Measurements from ENCODE around the gene CLEC19A. TPM values are rescaled to one million over a fixed set of nuclear protein-coding genes. Genes with fewer than 3 reads are reported as not detected.

CLEC19A gene
- total RNA-seq, 5 donors from 2014 or later (not counting 1 experiment from before 2014, with no cell fraction given): not detected

DNA sequence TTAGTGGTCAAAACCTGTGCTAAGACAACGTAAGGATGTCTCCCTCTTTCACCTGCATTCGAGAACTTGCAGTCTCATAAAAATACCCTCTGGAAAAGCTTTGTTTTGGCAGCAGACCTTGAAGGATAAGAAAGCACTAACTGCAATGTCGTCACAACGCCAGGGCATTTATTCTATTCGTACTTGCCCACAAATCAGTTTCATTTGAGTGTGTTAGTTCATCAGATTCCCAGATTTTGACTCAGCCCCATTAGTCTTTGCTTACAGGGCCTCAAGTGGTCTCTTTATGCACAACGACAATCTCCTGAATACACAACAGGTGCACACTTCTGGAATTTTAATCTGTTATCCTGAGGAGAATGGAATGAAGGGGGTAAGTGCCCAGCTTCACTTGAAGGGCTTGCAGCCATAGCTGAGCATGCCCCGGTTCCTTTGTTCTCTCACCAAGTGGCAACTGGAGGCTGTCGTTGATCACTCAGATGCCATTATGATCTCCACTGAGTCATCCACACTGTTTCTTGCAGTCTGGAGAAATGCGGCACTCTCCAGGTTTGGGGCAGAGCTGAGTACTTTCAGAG lies 58.8 kb downstream of the CLEC19A start:
- Mint-ChIP-seq H3K36me3 (no peaks in the 10 kb centered on the region), H3K27me3 (peaks cover 18 to 20% of the 10 kb centered on the region in 2 donors), H3K27ac (no peak overlapping the region), H3K9me3 (peaks cover 2 to 4% (median 3%) of the 10 kb centered on the region in 3 donors), H3K4me1 (no peaks in the 10 kb centered on the region), H3K4me3 (no peak overlapping the region)
- ChIA-PET CTCF (no interaction called here), POLR2A (no interaction called here)
- Histone ChIP-seq H3K27me3 (replicated peaks in 1 of 2; ENCODE audit: control insufficient read depth in 2 of 2, extremely low read depth in 1 of 2, insufficient read depth in 2 of 2, low read length in 1 of 2) (peaks cover 0 to 10% of the 10 kb centered on the region in 2 experiments), H3K27ac (ENCODE audit: low read length) (no peak overlapping the region), H3K9me3 (no peaks in the 10 kb centered on the region), H3K4me1 (ENCODE audit: control insufficient read depth in 1 of 2, extremely low read depth in 1 of 2, insufficient read depth in 2 of 2, low read length in 2 of 2) (no peaks in the 10 kb centered on the region), H3K36me3 (ENCODE audit: control insufficient read depth in 2 of 2, extremely low read depth in 1 of 2, insufficient read depth in 1 of 2, low read length in 1 of 2) (no peaks in the 10 kb centered on the region), H3K4me3 (ENCODE audit: control insufficient read depth in 1 of 2, extremely low read depth in 1 of 2, low read length in 1 of 2) (no peak overlapping the region)
- 67% methylated on average over 2 of the region's 9 CpGs for WGBS (ENCODE audit: insufficient coverage)
- DNase-seq (no peak), ATAC-seq (replicated peaks in 1 of 4) (no peak)

DNA sequence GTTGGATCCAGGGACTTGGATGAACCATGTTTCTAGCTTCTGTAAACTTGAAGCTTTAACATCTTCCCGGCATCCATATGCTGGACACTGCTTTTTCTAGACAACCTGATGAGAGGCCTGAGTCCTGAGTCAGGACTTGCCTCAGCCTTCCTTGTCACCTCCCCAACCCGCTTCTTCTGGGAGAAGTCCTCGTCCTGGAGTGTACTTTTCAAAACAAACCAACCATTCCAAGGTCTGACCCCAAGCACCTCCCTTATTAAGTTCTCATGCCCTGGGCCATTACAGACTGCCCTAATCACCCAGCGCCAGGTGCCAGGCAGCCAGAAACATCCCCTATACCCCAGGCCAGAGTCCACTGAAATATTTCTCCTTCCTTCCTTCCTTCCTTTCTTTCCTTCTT lies 59.4 kb downstream of the CLEC19A start:
- H3K4me1 Mint-ChIP-seq: no peaks in the 10 kb centered on the region
- no peak for ATAC-seq (replicated peaks in 1 of 4)
- no peak for DNase-seq
- Histone ChIP-seq H3K9me3 (no peaks in the 10 kb centered on the region), H3K4me3 (ENCODE audit: control insufficient read depth in 1 of 2, extremely low read depth in 1 of 2, low read length in 1 of 2) (no peak overlapping the region), H3K27ac (ENCODE audit: low read length) (no peak overlapping the region), H3K4me1 (ENCODE audit: control insufficient read depth in 1 of 2, extremely low read depth in 1 of 2, insufficient read depth in 2 of 2, low read length in 2 of 2) (no peaks in the 10 kb centered on the region), H3K36me3 (ENCODE audit: control insufficient read depth in 2 of 2, extremely low read depth in 1 of 2, insufficient read depth in 1 of 2, low read length in 1 of 2) (no peaks in the 10 kb centered on the region), H3K27me3 (replicated peaks in 1 of 2; ENCODE audit: control insufficient read depth in 2 of 2, extremely low read depth in 1 of 2, insufficient read depth in 2 of 2, low read length in 1 of 2) (peaks cover 0 to 10% of the 10 kb centered on the region in 2 experiments)
- ChIA-PET CTCF (no interaction called here), POLR2A (no interaction called here)
- H3K4me3 Mint-ChIP-seq: no peak overlapping the region
- no peak overlapping the region for H3K27ac Mint-ChIP-seq
- peaks cover 2 to 4% (median 3%) of the 10 kb centered on the region in 3 donors for H3K9me3 Mint-ChIP-seq
- WGBS (ENCODE audit: insufficient coverage): 82% methylated on average over 3 of the region's 4 CpGs
- no peaks in the 10 kb centered on the region for H3K36me3 Mint-ChIP-seq
- peaks cover 15 to 22% of the 10 kb centered on the region in 2 donors for H3K27me3 Mint-ChIP-seq

DNA sequence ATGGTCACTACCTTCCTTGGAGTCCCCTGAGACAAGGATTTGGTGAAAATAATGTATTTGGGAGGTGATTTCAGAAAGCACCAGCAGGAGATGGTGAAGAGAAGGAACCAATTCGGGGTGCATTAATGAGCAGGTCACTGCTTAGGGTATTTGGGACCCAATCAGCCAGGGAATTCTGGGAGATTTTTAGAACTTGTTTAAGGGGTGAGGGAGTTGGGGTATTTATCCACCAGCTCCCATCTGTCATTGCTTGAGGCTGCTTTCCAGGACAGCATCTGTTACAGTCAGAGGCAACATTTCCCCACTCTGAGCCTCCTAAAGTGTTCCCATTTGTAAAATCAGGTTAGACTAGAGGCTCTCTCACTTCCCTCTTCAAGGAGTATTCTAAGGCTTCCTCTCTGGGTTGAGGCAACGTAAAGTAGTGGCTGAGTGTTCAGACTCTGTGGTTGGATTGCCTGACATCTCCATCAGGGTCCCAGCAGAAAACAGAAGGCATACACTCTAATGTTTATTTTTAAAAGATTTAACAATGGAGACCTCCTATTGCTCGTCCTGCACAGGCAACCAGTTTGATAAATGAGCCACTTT lies 60.9 kb downstream of the CLEC19A start:
- no peaks in the 10 kb centered on the region for H3K4me1 Mint-ChIP-seq

DNA sequence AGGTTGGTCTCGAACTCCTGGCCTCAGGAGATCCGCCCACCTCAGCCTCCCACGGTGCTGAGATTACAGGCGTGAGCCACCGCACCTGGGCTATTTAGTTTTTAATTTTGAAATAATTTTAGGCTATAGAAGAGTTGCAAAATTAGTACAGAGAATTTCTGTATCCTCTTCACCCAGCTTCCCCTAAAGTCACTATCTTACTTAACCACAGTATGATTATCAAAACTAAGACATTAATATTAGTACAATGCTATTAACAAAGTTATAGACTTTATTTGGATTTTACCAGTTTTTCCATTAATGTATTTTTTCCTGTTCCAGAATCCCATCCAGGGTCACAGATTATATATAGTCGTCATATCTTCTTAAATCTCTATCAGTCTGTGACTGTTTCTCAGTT lies 62.6 kb downstream of the CLEC19A start:
- H3K27me3 ChIP-seq (replicated peaks in 1 of 2; ENCODE audit: control insufficient read depth in 2 of 2, extremely low read depth in 1 of 2, insufficient read depth in 2 of 2, low read length in 1 of 2): peaks cover 0 to 10% of the 10 kb centered on the region in 2 experiments
- no peaks in the 10 kb centered on the region for H3K4me1 ChIP-seq (ENCODE audit: control insufficient read depth in 1 of 2, extremely low read depth in 1 of 2, insufficient read depth in 2 of 2, low read length in 2 of 2)
- Mint-ChIP-seq H3K4me3 (no peak overlapping the region), H3K9me3 (peaks cover 0 to under 1% (median under 1%) of the 10 kb centered on the region in 3 donors), H3K27me3 (peaks cover 6 to 22% of the 10 kb centered on the region in 2 donors), H3K36me3 (no peaks in the 10 kb centered on the region), H3K27ac (no peak overlapping the region), H3K4me1 (no peaks in the 10 kb centered on the region)
- no peak overlapping the region for H3K27ac ChIP-seq (ENCODE audit: low read length)
- H3K36me3 ChIP-seq (ENCODE audit: control insufficient read depth in 2 of 2, extremely low read depth in 1 of 2, insufficient read depth in 1 of 2, low read length in 1 of 2): no peaks in the 10 kb centered on the region
- ChIA-PET CTCF (no interaction called here), POLR2A (no interaction called here)
- no peak for DNase-seq
- no CpG with 5 or more reads among the region's 6 CpGs for WGBS (ENCODE audit: insufficient coverage)
- ATAC-seq (replicated peaks in 1 of 4): no peak
- no peak overlapping the region for H3K4me3 ChIP-seq (ENCODE audit: control insufficient read depth in 1 of 2, extremely low read depth in 1 of 2, low read length in 1 of 2)
- no peaks in the 10 kb centered on the region for H3K9me3 ChIP-seq

More for the DNA sequence above, 60.9 kb downstream of the CLEC19A start:
- POLR2A ChIA-PET: no interaction called here
- no peak for ATAC-seq (replicated peaks in 1 of 4)
- Mint-ChIP-seq H3K36me3 (no peaks in the 10 kb centered on the region), H3K4me3 (no peak overlapping the region), H3K27ac (no peak overlapping the region), H3K9me3 (peaks cover 2 to 4% (median 3%) of the 10 kb centered on the region in 3 donors), H3K27me3 (peaks cover 6 to 22% of the 10 kb centered on the region in 2 donors)
- no peak overlapping the region for H3K4me3 ChIP-seq (ENCODE audit: control insufficient read depth in 1 of 2, extremely low read depth in 1 of 2, low read length in 1 of 2)
- H3K27me3 ChIP-seq (replicated peaks in 1 of 2; ENCODE audit: control insufficient read depth in 2 of 2, extremely low read depth in 1 of 2, insufficient read depth in 2 of 2, low read length in 1 of 2): peaks cover 0 to 10% of the 10 kb centered on the region in 2 experiments
- no peak for DNase-seq
- H3K36me3 ChIP-seq (ENCODE audit: control insufficient read depth in 2 of 2, extremely low read depth in 1 of 2, insufficient read depth in 1 of 2, low read length in 1 of 2): no peaks in the 10 kb centered on the region
- no peak overlapping the region for H3K27ac ChIP-seq (ENCODE audit: low read length)
- H3K9me3 ChIP-seq: no peaks in the 10 kb centered on the region
- H3K4me1 ChIP-seq (ENCODE audit: control insufficient read depth in 1 of 2, extremely low read depth in 1 of 2, insufficient read depth in 2 of 2, low read length in 2 of 2): no peaks in the 10 kb centered on the region
- CTCF ChIA-PET: no interaction called here
- 0% methylated on average over 1 of the region's 3 CpGs for WGBS (ENCODE audit: insufficient coverage)

DNA sequence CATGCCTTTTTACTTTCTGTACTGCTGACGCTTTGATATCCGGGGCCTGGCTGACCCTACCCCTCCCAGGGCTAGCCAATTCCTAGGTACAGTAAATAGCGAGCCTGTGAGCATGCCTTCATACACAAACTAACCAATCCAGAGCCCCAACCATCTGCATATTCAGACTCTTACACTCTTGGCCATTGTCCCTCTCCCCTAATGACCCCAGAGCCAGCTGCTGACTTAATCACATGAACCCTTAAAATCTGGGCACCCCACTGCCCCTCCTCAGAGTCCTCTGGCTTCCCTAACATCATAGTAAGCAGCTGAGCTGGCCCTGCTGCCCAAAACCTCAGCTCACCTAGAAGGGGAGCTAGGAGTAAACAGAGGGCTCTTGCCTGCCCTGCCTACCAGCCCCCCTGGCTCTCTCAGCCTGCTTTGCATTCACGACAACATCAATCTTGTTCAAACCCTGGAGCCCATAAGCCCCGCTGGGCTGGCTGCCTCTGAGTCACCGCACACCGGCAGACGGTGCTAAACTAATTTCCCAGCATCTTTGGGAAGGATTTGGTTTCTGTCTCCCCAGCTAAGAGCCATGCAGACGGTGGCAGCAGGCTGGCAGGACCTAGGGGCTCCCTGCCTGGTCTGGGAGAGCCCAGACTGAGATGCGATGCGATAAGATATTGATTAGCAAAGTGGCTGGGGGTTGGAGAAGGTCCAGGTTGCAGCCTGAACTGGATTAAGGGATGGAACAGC lies 63.2 kb downstream of the CLEC19A start:
- POLR2A ChIA-PET: no interaction called here
- DNase-seq (no peak), ATAC-seq (replicated peaks in 1 of 4) (no peak)
- CTCF ChIA-PET: no interaction called here
- no peaks in the 10 kb centered on the region for H3K36me3 Mint-ChIP-seq
- Histone ChIP-seq H3K9me3 (no peaks in the 10 kb centered on the region), H3K4me1 (ENCODE audit: control insufficient read depth in 1 of 2, extremely low read depth in 1 of 2, insufficient read depth in 2 of 2, low read length in 2 of 2) (no peaks in the 10 kb centered on the region), H3K27ac (ENCODE audit: low read length) (no peak overlapping the region), H3K27me3 (replicated peaks in 1 of 2; ENCODE audit: control insufficient read depth in 2 of 2, extremely low read depth in 1 of 2, insufficient read depth in 2 of 2, low read length in 1 of 2) (peaks cover 0 to 10% of the 10 kb centered on the region in 2 experiments), H3K4me3 (ENCODE audit: control insufficient read depth in 1 of 2, extremely low read depth in 1 of 2, low read length in 1 of 2) (no peak overlapping the region), H3K36me3 (ENCODE audit: control insufficient read depth in 2 of 2, extremely low read depth in 1 of 2, insufficient read depth in 1 of 2, low read length in 1 of 2) (no peaks in the 10 kb centered on the region)
- no peaks in the 10 kb centered on the region for H3K9me3 Mint-ChIP-seq
- 46% methylated on average over 9 of the region's 11 CpGs for WGBS (ENCODE audit: insufficient coverage)
- no peak overlapping the region for H3K27ac Mint-ChIP-seq
- H3K27me3 Mint-ChIP-seq: peaks cover 6 to 22% of the 10 kb centered on the region in 2 donors
- H3K4me1 Mint-ChIP-seq: no peaks in the 10 kb centered on the region
- H3K4me3 Mint-ChIP-seq: no peak overlapping the region

DNA sequence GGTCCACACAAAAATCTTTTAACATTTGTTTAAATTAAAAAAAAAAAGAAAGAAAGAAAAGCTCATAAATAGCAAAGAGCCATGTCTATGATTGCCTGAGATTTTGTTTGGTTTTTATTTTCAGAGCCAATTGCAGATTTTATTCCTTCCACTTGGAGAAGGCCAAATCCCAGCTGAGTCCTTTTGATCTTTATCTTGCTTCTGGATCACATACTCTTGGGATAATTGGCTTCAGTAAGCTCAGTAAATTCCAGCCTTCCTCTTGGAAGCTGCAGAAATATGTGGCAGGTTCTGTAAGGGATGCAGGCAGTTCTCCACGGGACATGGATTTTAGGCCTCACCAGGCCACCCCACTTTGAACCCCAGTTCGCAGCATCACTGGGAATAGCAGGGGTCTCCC lies 68.8 kb downstream of the CLEC19A start:
- CTCF ChIA-PET: no interaction called here
- Histone ChIP-seq H3K4me3 (ENCODE audit: control insufficient read depth in 1 of 2, extremely low read depth in 1 of 2, low read length in 1 of 2) (no peak overlapping the region), H3K36me3 (ENCODE audit: control insufficient read depth in 2 of 2, extremely low read depth in 1 of 2, insufficient read depth in 1 of 2, low read length in 1 of 2) (no peaks in the 10 kb centered on the region), H3K4me1 (ENCODE audit: control insufficient read depth in 1 of 2, extremely low read depth in 1 of 2, insufficient read depth in 2 of 2, low read length in 2 of 2) (no peaks in the 10 kb centered on the region), H3K27me3 (replicated peaks in 1 of 2; ENCODE audit: control insufficient read depth in 2 of 2, extremely low read depth in 1 of 2, insufficient read depth in 2 of 2, low read length in 1 of 2) (no peaks in the 10 kb centered on the region), H3K27ac (ENCODE audit: low read length) (no peak overlapping the region), H3K9me3 (no peaks in the 10 kb centered on the region)
- H3K36me3 Mint-ChIP-seq: no peaks in the 10 kb centered on the region
- no peaks in the 10 kb centered on the region for H3K4me1 Mint-ChIP-seq
- peaks cover 0 to 3% of the 10 kb centered on the region in 2 donors for H3K27me3 Mint-ChIP-seq
- no peak for ATAC-seq (replicated peaks in 1 of 4)
- POLR2A ChIA-PET: no interaction called here
- no peak overlapping the region for H3K27ac Mint-ChIP-seq
- H3K9me3 Mint-ChIP-seq: no peaks in the 10 kb centered on the region
- H3K4me3 Mint-ChIP-seq: no peak overlapping the region
- WGBS (ENCODE audit: insufficient coverage): 100% methylated on average over 1 of the region's 2 CpGs
- DNase-seq: no peak
